DOHH2 (cell line): ENCODE data around the gene TNIP2.

ENCODE experiments used
- EZH2phosphoT487 ChIP-seq: fragments of 200-600 bp; sonication (generic); IDR thresholded peaks from 2 replicates; pipeline ENCODE4 v1.6.1; 2017; ENCODE audit warnings: borderline replicate concordance, mild to moderate bottlenecking, antibody characterized with exemption, low read length, moderate library complexity, mixed read lengths
- TF ChIP-seq, protein P1 (sequence below): fragments of 200-600 bp; sonication (generic); IDR thresholded peaks from one replicate; pipeline ENCODE4 v1.5.1; 2014; ENCODE audit warnings: antibody characterized with exemption, mild to moderate bottlenecking, low read depth, low read length; ENCODE audit not compliant: poor library complexity, severe bottlenecking

DNA sequence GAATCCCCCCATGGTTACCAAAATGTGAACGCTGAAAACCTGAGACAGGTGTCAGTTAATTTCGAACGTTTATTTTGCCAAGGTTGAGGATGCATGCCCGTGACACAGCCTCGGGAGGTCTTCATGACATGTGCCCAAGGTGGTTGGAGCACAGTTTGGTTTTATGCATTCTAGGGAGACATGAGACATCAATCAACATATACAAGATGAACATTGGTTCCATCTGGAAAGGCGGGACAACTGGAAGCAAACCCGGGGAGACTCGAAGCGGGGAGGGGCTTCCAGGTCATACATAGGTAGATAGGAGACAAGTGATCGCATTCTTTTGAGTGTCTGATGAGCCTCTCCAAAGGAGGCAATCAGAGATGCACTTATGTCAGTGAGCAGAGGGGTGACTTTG is 25.8 kb upstream of the TNIP2 start:
- TF ChIP-seq, protein P1, sequence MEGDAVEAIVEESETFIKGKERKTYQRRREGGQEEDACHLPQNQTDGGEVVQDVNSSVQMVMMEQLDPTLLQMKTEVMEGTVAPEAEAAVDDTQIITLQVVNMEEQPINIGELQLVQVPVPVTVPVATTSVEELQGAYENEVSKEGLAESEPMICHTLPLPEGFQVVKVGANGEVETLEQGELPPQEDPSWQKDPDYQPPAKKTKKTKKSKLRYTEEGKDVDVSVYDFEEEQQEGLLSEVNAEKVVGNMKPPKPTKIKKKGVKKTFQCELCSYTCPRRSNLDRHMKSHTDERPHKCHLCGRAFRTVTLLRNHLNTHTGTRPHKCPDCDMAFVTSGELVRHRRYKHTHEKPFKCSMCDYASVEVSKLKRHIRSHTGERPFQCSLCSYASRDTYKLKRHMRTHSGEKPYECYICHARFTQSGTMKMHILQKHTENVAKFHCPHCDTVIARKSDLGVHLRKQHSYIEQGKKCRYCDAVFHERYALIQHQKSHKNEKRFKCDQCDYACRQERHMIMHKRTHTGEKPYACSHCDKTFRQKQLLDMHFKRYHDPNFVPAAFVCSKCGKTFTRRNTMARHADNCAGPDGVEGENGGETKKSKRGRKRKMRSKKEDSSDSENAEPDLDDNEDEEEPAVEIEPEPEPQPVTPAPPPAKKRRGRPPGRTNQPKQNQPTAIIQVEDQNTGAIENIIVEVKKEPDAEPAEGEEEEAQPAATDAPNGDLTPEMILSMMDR = no peak
- no peak for TF ChIP-seq EZH2phosphoT487
